ENCODE results near the gene POMGNT1. TPM values are rescaled to one million over a fixed set of nuclear protein-coding genes. Genes with fewer than 3 reads are reported as not detected.

Gene POMGNT1
- total RNA-seq, 1 donor from 2014 or later, result 28.5 TPM

- H3K27ac ChIP-seq, result peak overlapping the region; percentile 78
- no peak for DNase-seq (ENCODE audit: extremely low spot score in 2 of 2)
- TF ChIP-seq POLR2A (IDR thresholded peaks at IDR 0.05), result no peak
- TF ChIP-seq POLR2AphosphoS5 (IDR thresholded peaks at IDR 0.05; ENCODE audit: insufficient read depth in 1 of 2, low read depth in 1 of 2), result no peak
- TF ChIP-seq, protein P1, sequence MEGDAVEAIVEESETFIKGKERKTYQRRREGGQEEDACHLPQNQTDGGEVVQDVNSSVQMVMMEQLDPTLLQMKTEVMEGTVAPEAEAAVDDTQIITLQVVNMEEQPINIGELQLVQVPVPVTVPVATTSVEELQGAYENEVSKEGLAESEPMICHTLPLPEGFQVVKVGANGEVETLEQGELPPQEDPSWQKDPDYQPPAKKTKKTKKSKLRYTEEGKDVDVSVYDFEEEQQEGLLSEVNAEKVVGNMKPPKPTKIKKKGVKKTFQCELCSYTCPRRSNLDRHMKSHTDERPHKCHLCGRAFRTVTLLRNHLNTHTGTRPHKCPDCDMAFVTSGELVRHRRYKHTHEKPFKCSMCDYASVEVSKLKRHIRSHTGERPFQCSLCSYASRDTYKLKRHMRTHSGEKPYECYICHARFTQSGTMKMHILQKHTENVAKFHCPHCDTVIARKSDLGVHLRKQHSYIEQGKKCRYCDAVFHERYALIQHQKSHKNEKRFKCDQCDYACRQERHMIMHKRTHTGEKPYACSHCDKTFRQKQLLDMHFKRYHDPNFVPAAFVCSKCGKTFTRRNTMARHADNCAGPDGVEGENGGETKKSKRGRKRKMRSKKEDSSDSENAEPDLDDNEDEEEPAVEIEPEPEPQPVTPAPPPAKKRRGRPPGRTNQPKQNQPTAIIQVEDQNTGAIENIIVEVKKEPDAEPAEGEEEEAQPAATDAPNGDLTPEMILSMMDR (IDR thresholded peaks at IDR 0.05), result no peak
- no peaks in the 10 kb centered on the region for H3K27me3 ChIP-seq
- intact Hi-C loops (cut with DNase I), result no loop called here
- peaks cover 72% of the 10 kb centered on the region for H3K4me1 ChIP-seq
- H3K36me3 ChIP-seq, result no peaks in the 10 kb centered on the region
- no peaks in the 10 kb centered on the region for H3K9me3 ChIP-seq
- H3K4me3 ChIP-seq, result no peak overlapping the region
Measured at GRCh38 chr1:46184920-46185658, 13.1 kb downstream of the POMGNT1 start.

DNA sequence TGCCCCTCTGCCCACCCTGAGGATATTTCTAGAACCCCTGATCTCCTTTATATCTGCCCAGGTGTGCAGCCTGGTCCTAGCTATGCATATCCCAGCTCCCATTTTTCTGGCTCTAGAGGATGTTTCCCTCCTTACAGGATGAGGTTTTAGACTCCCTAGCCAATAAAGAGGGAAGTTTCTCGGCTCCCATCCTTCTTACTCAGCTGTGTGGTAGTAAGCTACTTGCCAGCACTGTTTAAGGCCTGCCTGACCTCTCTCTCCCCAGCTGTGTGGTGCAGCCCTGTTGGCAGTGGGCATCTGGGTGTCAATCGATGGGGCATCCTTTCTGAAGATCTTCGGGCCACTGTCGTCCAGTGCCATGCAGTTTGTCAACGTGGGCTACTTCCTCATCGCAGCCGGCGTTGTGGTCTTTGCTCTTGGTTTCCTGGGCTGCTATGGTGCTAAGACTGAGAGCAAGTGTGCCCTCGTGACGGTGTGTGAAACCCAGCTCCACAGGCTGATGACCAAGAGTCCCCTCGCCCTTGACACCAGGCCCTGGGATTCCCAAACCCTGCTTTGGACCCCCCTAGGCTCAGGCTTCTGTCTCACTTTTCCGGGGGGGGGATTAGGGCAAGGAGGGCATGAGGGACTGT is 14.2 kb downstream of the POMGNT1 start:
- Histone ChIP-seq H3K27me3 (no peaks in the 10 kb centered on the region), H3K4me1 (peaks cover 69% of the 10 kb centered on the region), H3K27ac (peak overlapping the region; percentile 78), H3K4me3 (no peak overlapping the region), H3K9me3 (no peaks in the 10 kb centered on the region), H3K36me3 (no peaks in the 10 kb centered on the region)
- TF ChIP-seq POLR2AphosphoS5 (IDR thresholded peaks at IDR 0.05; ENCODE audit: insufficient read depth in 1 of 2, low read depth in 1 of 2) (no peak), POLR2A (IDR thresholded peaks at IDR 0.05) (no peak)
- TF ChIP-seq, protein P1 (IDR thresholded peaks at IDR 0.05), result no peak
- intact Hi-C loops (cut with DNase I), result no loop called here
- DNase-seq (ENCODE audit: extremely low spot score in 2 of 2), result no peak

DNA sequence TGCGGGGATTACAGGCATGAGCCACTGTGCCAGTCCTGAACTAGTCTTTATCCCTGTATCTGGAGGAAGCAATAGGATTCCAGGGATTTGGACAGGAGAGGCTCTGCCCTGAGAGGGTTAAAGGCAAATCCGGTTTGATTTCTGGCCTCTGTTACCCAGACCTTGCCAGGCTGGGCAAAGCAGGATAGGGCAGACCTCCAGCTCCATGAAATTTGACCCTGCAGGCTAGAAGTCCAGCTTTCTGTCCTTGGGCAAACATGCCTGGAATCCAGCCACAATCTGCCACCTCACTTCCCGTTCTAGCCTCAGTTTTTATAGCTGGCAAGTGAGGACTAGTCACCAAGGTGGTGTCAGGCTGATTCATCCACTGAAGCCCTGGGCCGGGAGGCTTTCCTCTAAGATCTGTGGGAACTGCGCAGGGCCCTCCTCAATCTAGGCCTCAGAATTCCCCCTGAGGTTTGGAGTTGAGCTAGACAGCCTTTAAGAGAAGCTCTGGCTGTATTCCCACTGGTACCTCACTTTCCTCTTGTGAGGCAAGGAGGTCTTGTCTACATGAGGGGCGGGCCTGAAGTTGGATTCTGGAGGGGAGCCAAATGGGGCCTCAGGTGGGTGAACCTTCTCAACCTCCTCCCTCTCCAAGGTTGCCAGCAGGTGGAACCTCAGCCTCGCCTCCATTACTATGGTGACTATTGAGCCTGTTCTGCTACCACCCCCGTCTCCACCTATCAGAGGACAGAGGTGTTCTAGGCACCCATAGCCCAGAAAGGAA is 15.0 kb downstream of the POMGNT1 start:
- no peak for DNase-seq (ENCODE audit: extremely low spot score in 2 of 2)
- Histone ChIP-seq H3K4me1 (peaks cover 62% of the 10 kb centered on the region), H3K9me3 (no peaks in the 10 kb centered on the region), H3K36me3 (no peaks in the 10 kb centered on the region), H3K27ac (peak overlapping the region; percentile 78), H3K4me3 (no peak overlapping the region), H3K27me3 (no peaks in the 10 kb centered on the region)
- intact Hi-C loops (cut with DNase I), result no loop called here
- TF ChIP-seq POLR2A (IDR thresholded peaks at IDR 0.05) (no peak), POLR2AphosphoS5 (IDR thresholded peaks at IDR 0.05; ENCODE audit: insufficient read depth in 1 of 2, low read depth in 1 of 2) (peak; percentile 36 to 83)

GRCh38 chr1:46181343-46182260 is 16.6 kb downstream of the POMGNT1 start:
- intact Hi-C loops (cut with DNase I), result loop anchor here (2.0 kb wide), 1 partner anchor 145 kb away; no protein-coding TSS in a partner anchor
- Histone ChIP-seq H3K4me1 (peaks cover 61% of the 10 kb centered on the region), H3K4me3 (no peak overlapping the region)

More at GRCh38 chr1:46181343-46182260, 16.6 kb downstream of the POMGNT1 start:
- Histone ChIP-seq H3K27me3 (no peaks in the 10 kb centered on the region), H3K9me3 (no peaks in the 10 kb centered on the region), H3K36me3 (no peaks in the 10 kb centered on the region), H3K27ac (peak overlapping the region; percentile 78)
- no peak for DNase-seq (ENCODE audit: extremely low spot score in 2 of 2)
- no peak for TF ChIP-seq POLR2A (IDR thresholded peaks at IDR 0.05)
- TF ChIP-seq POLR2AphosphoS5 (IDR thresholded peaks at IDR 0.05; ENCODE audit: insufficient read depth in 1 of 2, low read depth in 1 of 2), result no peak
- TF ChIP-seq, protein P1 (IDR thresholded peaks at IDR 0.05), result no peak
